Muscle layer of colon (tissue), 2 donors: ENCODE results near the gene GDF3.
"Not testable (repeated sequence)": the region's sequence is repeated elsewhere in the genome, so short reads cannot be mapped to it uniquely, and the experiment has no call there.

ENCODE experiments used
- H3K27ac ChIP-seq: one replicate; pipeline ENCODE4 v1.7.0; 2013; ENCODE audit warnings: low read depth, mild to moderate bottlenecking, low read length, moderate library complexity
- H3K27me3 ChIP-seq, 2 donors: one replicate each; pipeline ENCODE4 v1.7.0; 2013; ENCODE audit warnings: low read length in 2 of 2, mild to moderate bottlenecking in 2 of 2; ENCODE audit not compliant: insufficient read depth in 2 of 2, control insufficient read depth in 1 of 2
- H3K36me3 ChIP-seq: one replicate; pipeline ENCODE4 v1.7.0; 2013; ENCODE audit warnings: mild to moderate bottlenecking, low read length; ENCODE audit not compliant: insufficient read depth
- H3K4me1 ChIP-seq: one replicate; pipeline ENCODE4 v1.7.0; 2013; ENCODE audit warnings: mild to moderate bottlenecking, low read length; ENCODE audit not compliant: insufficient read depth
- H3K4me3 ChIP-seq, 2 donors: one replicate each; pipeline ENCODE4 v1.7.0; 2013; ENCODE audit warnings: low read length in 2 of 2, low read depth in 1 of 2, mild to moderate bottlenecking in 1 of 2, moderate library complexity in 1 of 2
- H3K9ac ChIP-seq: one replicate; pipeline ENCODE4 v1.7.0; 2013; ENCODE audit warnings: low read length
- H3K9me3 ChIP-seq: one replicate; pipeline ENCODE4 v1.7.0; 2013; ENCODE audit warnings: mild to moderate bottlenecking, low read length
- donor health status: abdominal sarcoma.
- donor health status: Adenocarcinoma of cecum.

The GDF3 gene

GRCh38 chr12:7661741-7662140, 33.8 kb downstream of the GDF3 start:
- Histone ChIP-seq H3K27me3 (no peaks in the 10 kb centered on the region), H3K9me3 (no peaks in the 10 kb centered on the region), H3K27ac (no peak overlapping the region), H3K4me3 (no peak overlapping the region), H3K9ac (no peak overlapping the region), H3K36me3 (no peaks in the 10 kb centered on the region), H3K4me1 (no peaks in the 10 kb centered on the region)

- Histone ChIP-seq H3K9me3 (no peaks in the 10 kb centered on the region), H3K27ac (no peak overlapping the region), H3K36me3 (no peaks in the 10 kb centered on the region), H3K4me1 (no peaks in the 10 kb centered on the region), H3K4me3 (no peak overlapping the region), H3K27me3 (no peaks in the 10 kb centered on the region), H3K9ac (no peak overlapping the region)
Observed at GRCh38 chr12:7656121-7656520, 39.5 kb downstream of the GDF3 start.

GRCh38 chr12:7650091-7650490, 45.5 kb downstream of the GDF3 start:
- H3K9me3 ChIP-seq, result no peaks in the 10 kb centered on the region
- no peaks in the 10 kb centered on the region for H3K4me1 ChIP-seq
- H3K27me3 ChIP-seq, result no peaks in the 10 kb centered on the region
- no peaks in the 10 kb centered on the region for H3K36me3 ChIP-seq
- no peak overlapping the region for H3K27ac ChIP-seq
- no peak overlapping the region for H3K9ac ChIP-seq
- no peak overlapping the region for H3K4me3 ChIP-seq

- Histone ChIP-seq H3K27ac (no peak overlapping the region), H3K36me3 (no peaks in the 10 kb centered on the region), H3K4me1 (no peaks in the 10 kb centered on the region), H3K9me3 (no peaks in the 10 kb centered on the region), H3K27me3 (no peaks in the 10 kb centered on the region), H3K9ac (no peak overlapping the region), H3K4me3 (no peak overlapping the region)
Observed at GRCh38 chr12:7647071-7647470, 48.5 kb downstream of the GDF3 start.

- Histone ChIP-seq H3K9ac (no peak overlapping the region), H3K36me3 (no peaks in the 10 kb centered on the region), H3K4me3 (no peak overlapping the region), H3K4me1 (no peaks in the 10 kb centered on the region), H3K27ac (no peak overlapping the region), H3K9me3 (no peaks in the 10 kb centered on the region), H3K27me3 (no peaks in the 10 kb centered on the region)
Observed at GRCh38 chr12:7646178-7646475, 49.4 kb downstream of the GDF3 start.

- H3K9ac ChIP-seq, result no peak overlapping the region
- H3K4me1 ChIP-seq, result no peaks in the 10 kb centered on the region
- no peaks in the 10 kb centered on the region for H3K9me3 ChIP-seq
- H3K27ac ChIP-seq, result no peak overlapping the region
- H3K36me3 ChIP-seq, result no peaks in the 10 kb centered on the region
- no peak overlapping the region for H3K4me3 ChIP-seq
- H3K27me3 ChIP-seq, result no peaks in the 10 kb centered on the region
Observed at GRCh38 chr12:7645395-7646177, 50.0 kb downstream of the GDF3 start.

GRCh38 chr12:7642876-7643309, 52.7 kb downstream of the GDF3 start:
- Histone ChIP-seq H3K4me3 (no peak overlapping the region), H3K4me1 (peaks cover 6% of the 10 kb centered on the region), H3K27ac (no peak overlapping the region), H3K27me3 (no peaks in the 10 kb centered on the region), H3K9me3 (no peaks in the 10 kb centered on the region), H3K36me3 (no peaks in the 10 kb centered on the region), H3K9ac (no peak overlapping the region)

GRCh38 chr12:7642287-7642686, 53.3 kb downstream of the GDF3 start:
- Histone ChIP-seq H3K9me3 (no peaks in the 10 kb centered on the region), H3K27me3 (no peaks in the 10 kb centered on the region), H3K9ac (no peak overlapping the region), H3K27ac (no peak overlapping the region), H3K4me1 (peaks cover 6% of the 10 kb centered on the region), H3K4me3 (no peak overlapping the region), H3K36me3 (no peaks in the 10 kb centered on the region)

GRCh38 chr12:7640123-7640995, 55.2 kb downstream of the GDF3 start:
- not testable (repeated sequence) for H3K27ac ChIP-seq, H3K4me3 ChIP-seq

More at GRCh38 chr12:7640123-7640995, 55.2 kb downstream of the GDF3 start:
- not testable (repeated sequence) for H3K27me3 ChIP-seq, H3K9me3 ChIP-seq, H3K9ac ChIP-seq, H3K4me1 ChIP-seq, H3K36me3 ChIP-seq
